NCI-H2196 (cell line): ENCODE results near the gene NDUFAF3.

ENCODE experiments used
- DNase-seq: peaks from one replicate; lab custom pipeline; 2025; ENCODE audit not compliant: unreplicated experiment; lab: John Stamatoyannopoulos, UW

NDUFAF3 gene

GRCh38 chr3:49053543-49053942 is 31.6 kb downstream of the NDUFAF3 start:
- DNase-seq: no peak

- DNase-seq: no peak
Observed at GRCh38 chr3:49054344-49054862, 32.5 kb downstream of the NDUFAF3 start.

- DNase-seq: no peak
Observed at GRCh38 chr3:49057268-49057667, 35.3 kb downstream of the NDUFAF3 start.

GRCh38 chr3:49058011-49058410 is 36.1 kb downstream of the NDUFAF3 start:
- no peak for DNase-seq
